Body of pancreas (tissue), 4 donors: ENCODE results near the gene CDKL4. TPM values are rescaled to one million over a fixed set of nuclear protein-coding genes. Genes with fewer than 3 reads are reported as not detected.

ENCODE experiments used
- ATAC-seq: fragments of 150-250 bp; one replicate; pipeline ENCODE4 v1.9.1; 2016
- DNase-seq, 4 donors: peaks; one replicate each; pipeline ENCODE4 v3.0.0-alpha.2; 2019
- H3K27ac ChIP-seq, 4 donors: fragments of 200-600 bp; sonication (generic); 1 replicate in 3 of 4; 2 replicates in 1 of 4; pipeline versions ENCODE4 v1.5.1 to v1.6.1; 2016 to 2019; ENCODE audit warnings: mild to moderate bottlenecking in 1 of 4, mixed read lengths in 1 of 4, moderate library complexity in 1 of 4
- H3K27me3 ChIP-seq, 2 donors: fragments of 200-600 bp; sonication (generic); one replicate each; pipeline ENCODE4 v1.6.0; 2016; ENCODE audit warnings: mild to moderate bottlenecking in 1 of 2
- H3K36me3 ChIP-seq, 2 donors: fragments of 200-600 bp; sonication (generic); replicated peaks in 1 of 2; 2 replicates each; pipeline ENCODE4 v1.5.1; 2016; ENCODE audit warnings: low read depth in 2 of 2; ENCODE audit not compliant: insufficient read depth in 1 of 2
- H3K4me1 ChIP-seq: fragments of 200-600 bp; sonication (generic); one replicate; pipeline ENCODE4 v1.6.0; 2016
- H3K4me3 ChIP-seq, 2 donors: fragments of 200-600 bp; sonication (generic); 1 replicate in 1 of 2; 2 replicates in 1 of 2; pipeline ENCODE4 v1.5.1; 2016 to 2019
- H3K9me3 ChIP-seq, 3 donors: fragments of 200-600 bp; sonication (generic); 1 replicate in 2 of 3; 2 replicates in 1 of 3; pipeline ENCODE4 v1.5.1; 2016
- POLR2A ChIP-seq, 3 donors: fragments of 450-650 bp; IDR thresholded peaks; one replicate each; pipeline ENCODE4 v1.6.1; 2016; ENCODE audit warnings: antibody characterized with exemption in 3 of 3, mild to moderate bottlenecking in 2 of 3
- WGBS, 2 donors: methylation state at CpG; one replicate each; pipeline ENCODE4 v1.1.5; 2017; 5-methylcytosine and 5-hydroxymethylcytosine counted together
- intact Hi-C: fragments of 100-400 bp; cut with DNase I; formaldehyde crosslinking; loops from one replicate; pipeline ENCODE4 v1.15.1; 2023
- total RNA-seq, 2 donors: library from RNA; depleted of rRNA; stranded (reverse); fragments of >200 nt; gene quantifications; one replicate each; pipeline ENCODE4 v1.1.0, GENCODE V29; 2016
- TF ChIP-seq, protein P1 (sequence below), 7 experiments: fragments of 450-650 bp in 4 of 7; fragments of 200-600 bp in 3 of 7; sonication (generic) in 3 of 7; IDR thresholded peaks; one replicate each; pipeline ENCODE4 v1.5.1; 2016 to 2019; ENCODE audit warnings: antibody characterized with exemption in 7 of 7

CDKL4 gene
- total RNA-seq, 2 donors from 2014 or later: 0.52 to 0.99 TPM

DNA sequence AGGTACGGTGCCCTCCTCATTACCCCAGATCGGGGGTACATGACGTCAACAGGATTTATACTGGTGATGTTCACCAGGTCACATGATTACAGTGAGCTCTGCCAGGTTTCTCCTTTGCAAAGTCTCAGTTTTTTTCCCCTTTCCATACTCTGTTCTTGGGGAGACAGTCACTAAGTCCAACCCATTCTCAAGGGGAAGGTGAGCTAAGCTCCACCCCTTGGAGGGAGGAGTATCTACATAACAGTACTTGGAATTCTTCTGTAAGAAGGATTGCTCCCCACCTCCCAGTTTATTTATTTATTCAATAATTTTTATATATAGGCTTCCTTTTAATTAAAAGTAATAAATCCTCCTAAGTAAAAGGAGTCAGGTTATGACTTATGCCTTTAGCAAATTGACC lies 88.8 kb downstream of the CDKL4 start:
- H3K27me3 ChIP-seq: no peaks in the 10 kb centered on the region
- DNase-seq (no peak), ATAC-seq (no peak)
- TF ChIP-seq, protein P1, sequence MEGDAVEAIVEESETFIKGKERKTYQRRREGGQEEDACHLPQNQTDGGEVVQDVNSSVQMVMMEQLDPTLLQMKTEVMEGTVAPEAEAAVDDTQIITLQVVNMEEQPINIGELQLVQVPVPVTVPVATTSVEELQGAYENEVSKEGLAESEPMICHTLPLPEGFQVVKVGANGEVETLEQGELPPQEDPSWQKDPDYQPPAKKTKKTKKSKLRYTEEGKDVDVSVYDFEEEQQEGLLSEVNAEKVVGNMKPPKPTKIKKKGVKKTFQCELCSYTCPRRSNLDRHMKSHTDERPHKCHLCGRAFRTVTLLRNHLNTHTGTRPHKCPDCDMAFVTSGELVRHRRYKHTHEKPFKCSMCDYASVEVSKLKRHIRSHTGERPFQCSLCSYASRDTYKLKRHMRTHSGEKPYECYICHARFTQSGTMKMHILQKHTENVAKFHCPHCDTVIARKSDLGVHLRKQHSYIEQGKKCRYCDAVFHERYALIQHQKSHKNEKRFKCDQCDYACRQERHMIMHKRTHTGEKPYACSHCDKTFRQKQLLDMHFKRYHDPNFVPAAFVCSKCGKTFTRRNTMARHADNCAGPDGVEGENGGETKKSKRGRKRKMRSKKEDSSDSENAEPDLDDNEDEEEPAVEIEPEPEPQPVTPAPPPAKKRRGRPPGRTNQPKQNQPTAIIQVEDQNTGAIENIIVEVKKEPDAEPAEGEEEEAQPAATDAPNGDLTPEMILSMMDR (IDR thresholded peaks at IDR 0.05): no peak
- no peak for TF ChIP-seq POLR2A (IDR thresholded peaks at IDR 0.05)
- H3K4me1 ChIP-seq: no peaks in the 10 kb centered on the region
- H3K27ac ChIP-seq: no peak overlapping the region
- intact Hi-C loops: no loop called here
- H3K36me3 ChIP-seq: no peaks in the 10 kb centered on the region
- no peaks in the 10 kb centered on the region for H3K9me3 ChIP-seq
- no peak overlapping the region for H3K4me3 ChIP-seq
- WGBS, 2 donors: 78 to 84% methylated on average over 3 of the region's 3 CpGs

DNA sequence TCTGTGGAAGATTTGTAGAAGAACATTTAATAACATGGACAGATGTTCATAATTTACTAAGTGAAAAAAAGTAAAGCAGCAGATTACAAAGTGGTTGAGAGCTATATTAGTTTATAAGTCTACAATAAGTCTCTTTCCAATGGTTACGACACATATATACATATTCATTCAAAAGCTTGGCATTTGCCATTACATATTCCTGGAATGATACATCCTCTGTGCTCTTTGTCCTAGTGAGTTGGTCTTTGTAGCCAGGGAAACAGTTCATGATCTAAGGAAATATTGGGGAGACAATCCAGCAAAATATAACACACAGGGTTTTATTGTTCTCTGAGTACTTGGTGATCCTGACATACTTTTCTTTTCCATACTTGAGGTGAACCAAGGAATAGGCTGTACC lies 90.5 kb downstream of the CDKL4 start:
- H3K4me3 ChIP-seq: no peak overlapping the region
- DNase-seq (no peak), ATAC-seq (no peak)
- TF ChIP-seq, protein P1 (IDR thresholded peaks at IDR 0.05): no peak
- TF ChIP-seq POLR2A (IDR thresholded peaks at IDR 0.05): no peak
- intact Hi-C loops: no loop called here
- H3K36me3 ChIP-seq: no peaks in the 10 kb centered on the region
- no peaks in the 10 kb centered on the region for H3K9me3 ChIP-seq
- no peaks in the 10 kb centered on the region for H3K27me3 ChIP-seq
- H3K4me1 ChIP-seq: no peaks in the 10 kb centered on the region
- H3K27ac ChIP-seq: no peak overlapping the region
- 100% methylated on average over 1 of the region's 1 CpG for WGBS, 2 donors

DNA sequence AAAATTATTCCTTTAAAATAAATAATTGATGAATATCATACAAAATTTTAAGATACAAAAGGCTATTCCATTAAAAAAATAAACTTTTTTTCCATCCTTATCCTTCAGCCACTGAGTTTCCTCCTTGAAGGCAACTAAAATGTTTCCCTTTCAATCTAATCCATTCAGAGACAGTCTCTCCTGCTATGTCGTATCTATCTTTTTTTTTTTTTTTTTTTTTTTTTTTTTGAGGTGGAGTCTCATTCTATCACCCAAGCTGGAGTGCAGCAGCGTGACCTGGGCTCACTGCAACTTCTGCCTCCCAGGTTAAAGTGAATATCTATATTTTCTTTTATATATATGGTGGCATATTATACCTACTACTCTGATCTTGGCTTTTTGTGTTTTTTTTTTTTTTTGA lies 91.3 kb downstream of the CDKL4 start:
- H3K27me3 ChIP-seq: no peaks in the 10 kb centered on the region
- TF ChIP-seq, protein P1 (IDR thresholded peaks at IDR 0.05): no peak
- TF ChIP-seq POLR2A (IDR thresholded peaks at IDR 0.05): no peak
- ATAC-seq (no peak), DNase-seq (no peak)
- no peak overlapping the region for H3K4me3 ChIP-seq
- WGBS, 2 donors: 93 to 100% methylated on average over 2 of the region's 2 CpGs
- H3K36me3 ChIP-seq: no peaks in the 10 kb centered on the region
- intact Hi-C loops: no loop called here
- no peaks in the 10 kb centered on the region for H3K9me3 ChIP-seq
- no peaks in the 10 kb centered on the region for H3K4me1 ChIP-seq
- H3K27ac ChIP-seq: no peak overlapping the region

DNA sequence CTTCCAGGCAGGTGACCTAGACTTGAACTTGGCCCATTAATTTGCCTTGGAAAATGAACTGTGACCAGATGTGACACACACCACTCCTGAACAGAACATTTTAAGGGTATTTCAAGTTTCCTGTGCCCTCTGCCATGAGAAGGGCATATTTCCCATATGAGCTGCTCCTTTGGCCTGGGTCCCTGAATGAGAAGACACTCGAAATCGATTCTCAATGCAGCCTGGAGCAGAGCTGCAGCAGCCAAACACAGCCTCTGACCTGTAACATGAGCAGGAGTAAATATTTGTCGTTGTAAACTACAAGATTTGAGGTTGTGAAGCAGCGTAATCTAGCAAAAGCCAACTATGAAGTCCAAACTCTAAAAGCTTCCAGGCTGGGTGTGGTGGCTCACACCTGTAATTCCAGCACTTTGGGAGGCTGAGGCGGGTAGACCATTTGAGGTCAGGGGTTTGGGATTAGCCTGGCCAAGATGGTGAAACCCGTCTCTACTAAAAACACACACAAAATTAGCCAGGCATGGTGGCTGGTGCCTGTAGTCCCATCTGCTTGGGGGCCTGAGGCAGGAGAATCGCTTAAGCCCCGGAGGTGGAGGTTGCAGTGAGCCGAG lies 92.8 kb downstream of the CDKL4 start:
- Histone ChIP-seq H3K4me3 (no peak overlapping the region), H3K36me3 (no peaks in the 10 kb centered on the region), H3K9me3 (no peaks in the 10 kb centered on the region), H3K4me1 (no peaks in the 10 kb centered on the region), H3K27ac (no peak overlapping the region), H3K27me3 (no peaks in the 10 kb centered on the region)
- intact Hi-C loops: no loop called here
- ATAC-seq (no peak), DNase-seq (no peak)
- TF ChIP-seq, protein P1 (IDR thresholded peaks at IDR 0.05): no peak
- no peak for TF ChIP-seq POLR2A (IDR thresholded peaks at IDR 0.05)
- WGBS, 2 donors: 57 to 65% methylated on average over 9 of the region's 9 CpGs

DNA sequence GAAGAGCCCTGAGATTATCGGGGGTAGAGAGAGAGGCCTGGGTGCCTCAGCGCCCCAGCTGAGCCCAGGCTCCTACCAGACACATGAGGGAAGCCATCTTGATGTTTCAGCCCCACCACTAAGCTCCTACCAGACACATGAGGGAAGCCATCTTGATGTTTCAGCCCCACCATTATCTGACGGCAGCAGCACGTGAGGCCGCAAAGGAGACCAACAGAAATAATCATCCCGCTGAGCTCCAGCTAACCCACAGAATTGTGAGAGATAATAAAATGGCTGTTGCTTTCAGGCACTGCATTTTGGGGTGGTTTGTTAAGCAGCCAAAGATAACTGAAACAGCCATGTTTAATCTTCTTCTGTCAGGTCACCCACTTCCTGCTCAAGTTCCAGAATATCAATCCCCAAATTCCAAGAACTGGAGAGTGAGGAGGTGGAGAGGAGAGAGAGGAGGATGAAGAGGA lies 93.6 kb downstream of the CDKL4 start:
- TF ChIP-seq, protein P1 (IDR thresholded peaks at IDR 0.05): no peak
- TF ChIP-seq POLR2A (IDR thresholded peaks at IDR 0.05): no peak
- WGBS, 2 donors: 95 to 96% methylated on average over 5 to 6 of the region's 6 CpGs
- intact Hi-C loops: no loop called here
- H3K27me3 ChIP-seq: no peaks in the 10 kb centered on the region
- H3K27ac ChIP-seq: no peak overlapping the region
- no peaks in the 10 kb centered on the region for H3K36me3 ChIP-seq
- DNase-seq (no peak), ATAC-seq (no peak)
- no peak overlapping the region for H3K4me3 ChIP-seq
- H3K4me1 ChIP-seq: no peaks in the 10 kb centered on the region
- no peaks in the 10 kb centered on the region for H3K9me3 ChIP-seq
